SW 1271 (cell line): ENCODE results near the gene HMSD.

Source experiments
- DNase-seq, 2 experiments: peaks; one replicate each; lab custom pipeline; 2025; lab: John Stamatoyannopoulos, UW

HMSD gene

DNA sequence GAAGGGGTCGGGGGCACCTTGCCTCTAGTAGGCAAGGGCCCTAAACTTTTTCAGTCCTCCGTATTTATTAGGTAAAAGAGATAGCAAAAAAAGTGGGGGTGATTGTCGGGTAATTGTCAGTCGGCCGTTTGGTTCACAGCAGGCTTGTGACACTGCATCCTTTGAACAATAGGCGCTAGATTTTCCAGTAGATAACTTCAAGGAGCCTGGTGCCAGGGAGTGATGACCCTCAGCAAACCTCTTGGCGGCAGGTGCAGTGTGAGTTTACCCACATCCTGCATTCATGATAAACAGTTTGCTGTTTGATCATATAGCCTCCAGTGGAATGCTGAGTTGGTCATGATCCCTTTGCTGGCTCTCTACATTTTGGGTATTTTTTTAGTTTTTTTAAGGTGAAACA lies 43.6 kb downstream of the HMSD start:
- DNase-seq: no peak

GRCh38 chr18:63994783-63995399 lies 45.8 kb downstream of the HMSD start:
- no peak for DNase-seq

GRCh38 chr18:63997041-63997440 lies 47.9 kb downstream of the HMSD start:
- no peak for DNase-seq

GRCh38 chr18:63997606-63998005 lies 48.5 kb downstream of the HMSD start:
- DNase-seq: no peak

- DNase-seq: no peak
These were observed 50.8 kb downstream of the HMSD start for GRCh38 chr18:63999871-64000270.

DNA sequence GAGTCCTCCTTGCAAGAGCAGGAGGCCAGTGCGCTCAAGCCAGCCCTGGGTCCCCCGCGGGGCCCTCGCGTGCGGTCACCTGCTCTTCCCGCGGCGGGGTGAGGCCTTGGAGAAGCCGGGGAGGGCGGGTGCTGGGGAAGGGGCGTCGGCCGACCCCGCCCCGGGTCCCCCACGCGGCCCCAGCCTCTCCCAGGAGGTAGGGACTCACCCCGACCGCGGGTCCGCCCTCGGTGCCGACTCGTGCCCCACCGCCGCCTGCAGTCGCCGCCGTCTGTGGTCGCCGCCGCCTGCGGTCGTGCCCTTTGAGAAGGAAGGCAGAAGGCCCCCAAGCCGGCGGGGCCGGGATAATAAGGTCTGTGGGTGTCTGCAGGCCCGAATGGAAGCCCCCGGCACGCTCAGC lies 53.5 kb downstream of the HMSD start:
- DNase-seq: no peak

GRCh38 chr18:64009305-64009704 lies 60.2 kb downstream of the HMSD start:
- no peak for DNase-seq
